ENCODE measurements around the gene SURF2. TPM values are rescaled to one million over a fixed set of nuclear protein-coding genes. Genes with fewer than 3 reads are reported as not detected.
A peak's percentile ranks its signal among the peaks of the same experiment; 100 is the strongest.

SURF2 gene
- total RNA-seq, 1 experiment from 2014 or later, result 39.5 TPM

DNA sequence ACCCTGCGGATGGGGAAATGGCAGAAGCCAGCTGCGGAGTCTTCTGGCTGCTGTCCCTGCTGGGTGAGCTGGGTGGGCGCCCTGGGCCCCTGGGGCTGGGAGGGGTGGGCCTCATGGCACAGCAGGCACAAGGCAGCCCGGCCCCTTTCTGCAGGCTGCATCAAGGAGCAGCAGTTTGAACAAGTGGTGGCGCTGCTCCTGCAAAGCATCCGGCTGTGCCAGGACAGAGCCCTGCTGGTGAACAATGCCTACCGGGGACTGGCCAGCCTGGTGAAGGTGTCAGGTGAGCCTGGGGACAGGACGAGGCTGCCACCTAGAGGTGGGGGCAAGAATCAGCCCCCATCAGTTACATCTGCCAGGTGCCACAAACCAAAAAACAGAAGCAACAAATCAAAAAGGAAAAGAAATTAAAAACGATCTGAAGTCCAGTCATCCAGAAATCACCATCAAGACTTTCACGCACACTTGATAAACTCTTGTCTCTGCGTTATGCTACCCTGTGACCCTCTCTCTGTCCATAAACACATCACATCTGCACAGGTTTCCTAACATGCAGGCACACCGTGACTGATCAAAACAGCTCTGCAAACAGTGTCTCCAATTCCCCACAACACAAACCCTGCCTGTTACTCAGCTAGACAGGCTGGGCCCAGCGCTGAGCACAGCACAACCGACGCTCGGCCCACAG is 47.6 kb downstream of the SURF2 start:
- Mint-ChIP-seq H3K27ac (ENCODE audit: low read depth, unreplicated experiment) (no peak overlapping the region), H3K9me3 (ENCODE audit: unreplicated experiment) (no peaks in the 10 kb centered on the region), H3K4me1 (ENCODE audit: insufficient read depth, unreplicated experiment) (no peaks in the 10 kb centered on the region), H3K36me3 (ENCODE audit: insufficient read depth, unreplicated experiment) (peaks cover 50% of the 10 kb centered on the region), H3K4me3 (ENCODE audit: unreplicated experiment) (no peak overlapping the region), H3K27me3 (ENCODE audit: insufficient read depth, unreplicated experiment) (no peaks in the 10 kb centered on the region)
- TF ChIP-seq, protein P1, sequence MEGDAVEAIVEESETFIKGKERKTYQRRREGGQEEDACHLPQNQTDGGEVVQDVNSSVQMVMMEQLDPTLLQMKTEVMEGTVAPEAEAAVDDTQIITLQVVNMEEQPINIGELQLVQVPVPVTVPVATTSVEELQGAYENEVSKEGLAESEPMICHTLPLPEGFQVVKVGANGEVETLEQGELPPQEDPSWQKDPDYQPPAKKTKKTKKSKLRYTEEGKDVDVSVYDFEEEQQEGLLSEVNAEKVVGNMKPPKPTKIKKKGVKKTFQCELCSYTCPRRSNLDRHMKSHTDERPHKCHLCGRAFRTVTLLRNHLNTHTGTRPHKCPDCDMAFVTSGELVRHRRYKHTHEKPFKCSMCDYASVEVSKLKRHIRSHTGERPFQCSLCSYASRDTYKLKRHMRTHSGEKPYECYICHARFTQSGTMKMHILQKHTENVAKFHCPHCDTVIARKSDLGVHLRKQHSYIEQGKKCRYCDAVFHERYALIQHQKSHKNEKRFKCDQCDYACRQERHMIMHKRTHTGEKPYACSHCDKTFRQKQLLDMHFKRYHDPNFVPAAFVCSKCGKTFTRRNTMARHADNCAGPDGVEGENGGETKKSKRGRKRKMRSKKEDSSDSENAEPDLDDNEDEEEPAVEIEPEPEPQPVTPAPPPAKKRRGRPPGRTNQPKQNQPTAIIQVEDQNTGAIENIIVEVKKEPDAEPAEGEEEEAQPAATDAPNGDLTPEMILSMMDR (IDR thresholded peaks at IDR 0.05; ENCODE audit: unreplicated experiment), result peak; percentile 55
- ChIA-PET CTCF (interaction anchor here (0.5 to 1.8 kb wide), 10 partner anchors 8 to 68 kb away, joined by 3 to 6 read pairs (median 3); partner anchors contain the start of genes STKLD1 and SURF6), POLR2A (interaction anchor here (0.6 to 1.5 kb wide), 3 partner anchors 25 to 50 kb away, joined by 3 read pairs; no protein-coding TSS in a partner anchor)
- peak; percentile 46 for DNase-seq (ENCODE audit: unreplicated experiment)
- BruUV-seq (replicated peaks), result no TSS peak
- intact Hi-C loops (cut with micrococcal nuclease), result no loop called here

GRCh38 chr9:133404454-133405002 is 48.2 kb downstream of the SURF2 start:
- DNase-seq (ENCODE audit: unreplicated experiment), result no peak
- Mint-ChIP-seq H3K27me3 (ENCODE audit: insufficient read depth, unreplicated experiment) (no peaks in the 10 kb centered on the region), H3K4me1 (ENCODE audit: insufficient read depth, unreplicated experiment) (no peaks in the 10 kb centered on the region), H3K9me3 (ENCODE audit: unreplicated experiment) (no peaks in the 10 kb centered on the region), H3K4me3 (ENCODE audit: unreplicated experiment) (no peak overlapping the region), H3K27ac (ENCODE audit: low read depth, unreplicated experiment) (no peak overlapping the region), H3K36me3 (ENCODE audit: insufficient read depth, unreplicated experiment) (peaks cover 57% of the 10 kb centered on the region)
- POLR2A ChIA-PET, result interaction anchor here (0.6 to 1.5 kb wide), 3 partner anchors 26 to 50 kb away, joined by 3 read pairs; no protein-coding TSS in a partner anchor
- no TSS peak for BruUV-seq (replicated peaks)
- intact Hi-C loops (cut with micrococcal nuclease), result no loop called here
- TF ChIP-seq, protein P1 (IDR thresholded peaks at IDR 0.05; ENCODE audit: unreplicated experiment), result no peak
- CTCF ChIA-PET, result interaction anchor here (0.6 to 1.8 kb wide), 9 partner anchors 7 to 69 kb away, joined by 3 to 6 read pairs (median 3); partner anchors contain the start of gene SURF6

- no TSS peak for BruUV-seq (replicated peaks)
- Mint-ChIP-seq H3K27ac (ENCODE audit: low read depth, unreplicated experiment) (no peak overlapping the region), H3K27me3 (ENCODE audit: insufficient read depth, unreplicated experiment) (no peaks in the 10 kb centered on the region), H3K9me3 (ENCODE audit: unreplicated experiment) (no peaks in the 10 kb centered on the region), H3K4me3 (ENCODE audit: unreplicated experiment) (no peak overlapping the region), H3K4me1 (ENCODE audit: insufficient read depth, unreplicated experiment) (no peaks in the 10 kb centered on the region), H3K36me3 (ENCODE audit: insufficient read depth, unreplicated experiment) (peaks cover 68% of the 10 kb centered on the region)
- TF ChIP-seq, protein P1 (IDR thresholded peaks at IDR 0.05; ENCODE audit: unreplicated experiment), result no peak
- no peak for DNase-seq (ENCODE audit: unreplicated experiment)
- ChIA-PET POLR2A (interaction anchor here (0.7 kb wide), 1 partner anchor 15 kb away, joined by 3 read pairs; no protein-coding TSS in a partner anchor), CTCF (interaction anchor here (0.7 to 1.7 kb wide), 7 partner anchors 10 to 332 kb away, joined by 3 to 10 read pairs (median 4); partner anchors contain the start of gene REXO4)
- intact Hi-C loops (cut with micrococcal nuclease), result no loop called here
Observed at GRCh38 chr9:133405508-133406438, 49.4 kb downstream of the SURF2 start.

Measured in MCF 10A (cell line).